CD14-positive monocyte (primary cell): ENCODE data around the gene SSR3. TPM values are rescaled to one million over a fixed set of nuclear protein-coding genes. Genes with fewer than 3 reads are reported as not detected.

Experiments used
- DNase-seq, 3 donors: peaks; one replicate each; pipeline ENCODE4 v3.0.0-alpha.2; 2011 to 2022
- H2AFZ ChIP-seq: 2 replicates; pipeline ENCODE4 v1.6.0; 2012; ENCODE audit warnings: mild to moderate bottlenecking, low read depth, low read length, inconsistent platforms; ENCODE audit not compliant: insufficient read depth, poor library complexity, severe bottlenecking
- H3K27ac ChIP-seq, 2 donors: 1 replicate in 1 of 2; 2 replicates in 1 of 2; pipeline ENCODE4 v1.5.1; 2012 to 2013; ENCODE audit warnings: low read length in 2 of 2, control low read depth in 1 of 2, inconsistent platforms in 1 of 2, low read depth in 1 of 2, mild to moderate bottlenecking in 1 of 2
- H3K27me3 ChIP-seq, 2 donors: one replicate each; pipeline versions ENCODE4 v1.6.0 to v1.6.1; 2011 to 2013; ENCODE audit warnings: low read length in 2 of 2; ENCODE audit not compliant: control insufficient read depth in 2 of 2, insufficient read depth in 2 of 2
- H3K36me3 ChIP-seq, 2 donors: replicated peaks in 1 of 2; 1 replicate in 1 of 2; 2 replicates in 1 of 2; pipeline versions ENCODE4 v1.5.1 to v1.6.1; 2012 to 2013; ENCODE audit warnings: low read length in 2 of 2, control low read depth in 1 of 2, inconsistent platforms in 1 of 2, mild to moderate bottlenecking in 1 of 2; ENCODE audit not compliant: insufficient read depth in 2 of 2, control insufficient read depth in 1 of 2
- H3K4me1 ChIP-seq, 2 donors: 1 replicate in 1 of 2; 2 replicates in 1 of 2; pipeline versions ENCODE4 v1.5.1 to v1.6.1; 2012 to 2013; ENCODE audit warnings: low read length in 2 of 2, control low read depth in 1 of 2, inconsistent platforms in 1 of 2, mild to moderate bottlenecking in 1 of 2, moderate library complexity in 1 of 2; ENCODE audit not compliant: insufficient read depth in 2 of 2, control insufficient read depth in 1 of 2
- H3K4me2 ChIP-seq: replicated peaks from 2 replicates; pipeline ENCODE3; 2012; ENCODE audit warnings: low read length, moderate library complexity, mild to moderate bottlenecking; ENCODE audit not compliant: poor library complexity, severe bottlenecking; ENCODE audit errors: extremely low read depth
- H3K4me3 ChIP-seq, 3 experiments: fragments of 200-600 bp in 1 of 3; sonication (generic) in 1 of 3; replicated peaks in 1 of 3; 1 replicate in 2 of 3; 2 replicates in 1 of 3; pipeline ENCODE4 v1.5.1; 2011 to 2013; ENCODE audit warnings: low read length in 3 of 3, mild to moderate bottlenecking in 3 of 3, control low read depth in 2 of 3, low read depth in 2 of 3, inconsistent platforms in 1 of 3, moderate library complexity in 1 of 3
- H3K79me2 ChIP-seq: 2 replicates; pipeline ENCODE4 v1.6.0; 2012; ENCODE audit warnings: mild to moderate bottlenecking, control low read depth, inconsistent platforms, low read length, moderate library complexity; ENCODE audit not compliant: insufficient read depth
- H3K9ac ChIP-seq: 2 replicates; pipeline ENCODE4 v1.6.0; 2017; ENCODE audit warnings: low read length, mild to moderate bottlenecking; ENCODE audit not compliant: insufficient read depth, poor library complexity, severe bottlenecking
- H3K9me3 ChIP-seq, 2 donors: replicated peaks in 1 of 2; 1 replicate in 1 of 2; 2 replicates in 1 of 2; pipeline versions ENCODE4 v1.5.1 to v1.6.1; 2012 to 2013; ENCODE audit warnings: low read length in 2 of 2, control low read depth in 1 of 2; ENCODE audit not compliant: control insufficient read depth in 1 of 2, insufficient read depth in 1 of 2
- H4K20me1 ChIP-seq: 2 replicates; pipeline ENCODE4 v1.6.0; 2012; ENCODE audit warnings: mild to moderate bottlenecking, low read length, control low read depth, moderate library complexity; ENCODE audit not compliant: insufficient read depth
- H3K27ac Mint-ChIP-seq, 7 donors: one replicate each; pipeline ENCODE4 v1.8.0; 2020; ENCODE audit warnings: mild to moderate bottlenecking in 7 of 7, mixed read lengths in 7 of 7, moderate library complexity in 6 of 7, inconsistent platforms in 2 of 7
- H3K27me3 Mint-ChIP-seq, 3 donors: one replicate each; pipeline ENCODE4 v1.8.0; 2021 to 2022; ENCODE audit warnings: low read depth in 3 of 3, mild to moderate bottlenecking in 3 of 3, mixed read lengths in 3 of 3, moderate library complexity in 3 of 3, inconsistent platforms in 1 of 3
- H3K36me3 Mint-ChIP-seq, 2 donors: one replicate each; pipeline ENCODE4 v1.8.0; 2020; ENCODE audit warnings: mixed read lengths in 2 of 2, inconsistent platforms in 1 of 2, mild to moderate bottlenecking in 1 of 2
- H3K4me1 Mint-ChIP-seq: one replicate; pipeline ENCODE4 v1.8.0; 2020; ENCODE audit warnings: mild to moderate bottlenecking, mixed read lengths
- H3K4me3 Mint-ChIP-seq, 2 donors: one replicate each; pipeline ENCODE4 v1.8.0; 2020; ENCODE audit warnings: mild to moderate bottlenecking in 2 of 2, mixed read lengths in 2 of 2, moderate library complexity in 1 of 2
- H3K9me3 Mint-ChIP-seq, 7 donors: one replicate each; pipeline ENCODE4 v1.8.0; 2020 to 2022; ENCODE audit warnings: mixed read lengths in 7 of 7, mild to moderate bottlenecking in 6 of 7, moderate library complexity in 6 of 7, inconsistent platforms in 2 of 7
- CTCF ChIP-seq: fragments of 200-600 bp; IDR thresholded peaks from one replicate; pipeline ENCODE4 v1.8.0; 2022; ENCODE audit warnings: antibody characterized with exemption, mild to moderate bottlenecking
- WGBS: methylation state at CpG from one replicate; pipeline ENCODE4 v1.1.5; 2013; ENCODE audit warnings: missing lambda C conversion rate; ENCODE audit not compliant: insufficient coverage; 5-methylcytosine and 5-hydroxymethylcytosine counted together
- intact Hi-C, 2 donors: fragments of 100-400 bp; cut with micrococcal nuclease; formaldehyde crosslinking; loops; one replicate each; pipeline versions ENCODE4 v1.15.0 to v1.15.1; 2023
- polyA minus RNA-seq: library from RNA; depleted of rRNA, polyadenylated mRNA; stranded (reverse); fragments of >200 nt; gene quantifications from 2 replicates; pipeline ENCODE4 v1.2.3, GENCODE V29; 2012
- polyA plus RNA-seq, 3 donors: library from polyadenylated mRNA; depleted of rRNA in 1 of 3; unstranded in 2 of 3; stranded (reverse) in 1 of 3; fragments of 300-500 nt in 2 of 3; fragments of >200 nt in 1 of 3; fragmentation: Illumina TruSeq in 2 of 3; gene quantifications; 1 replicate in 2 of 3; 2 replicates in 1 of 3; pipeline ENCODE4 v1.2.3, GENCODE V29; 2012 to 2021
- total RNA-seq, 12 experiments: library from RNA in 1 of 12; stranded (reverse) in 1 of 12; fragments of 120-200 nt in 1 of 12; gene quantifications; one replicate each; pipeline ENCODE4 v1.2.4 and lab custom pipeline; 2013 to 2026; ENCODE audit warnings: mixed read lengths in 6 of 12, inconsistent platforms in 1 of 12

SSR3 gene
- 135 TPM for total RNA-seq (2013)
- polyA plus RNA-seq (100 to 1,000 TPM in 2 of 3 donors, 10 to 100 TPM in 1; 46.6 to 243 (median 230) TPM), polyA minus RNA-seq (39.9 and 51.0 TPM in 2 replicates), total RNA-seq (lab: John Stamatoyannopoulos, UW) (70.6 to 304 (median 195) reads per million in 11 experiments)

DNA sequence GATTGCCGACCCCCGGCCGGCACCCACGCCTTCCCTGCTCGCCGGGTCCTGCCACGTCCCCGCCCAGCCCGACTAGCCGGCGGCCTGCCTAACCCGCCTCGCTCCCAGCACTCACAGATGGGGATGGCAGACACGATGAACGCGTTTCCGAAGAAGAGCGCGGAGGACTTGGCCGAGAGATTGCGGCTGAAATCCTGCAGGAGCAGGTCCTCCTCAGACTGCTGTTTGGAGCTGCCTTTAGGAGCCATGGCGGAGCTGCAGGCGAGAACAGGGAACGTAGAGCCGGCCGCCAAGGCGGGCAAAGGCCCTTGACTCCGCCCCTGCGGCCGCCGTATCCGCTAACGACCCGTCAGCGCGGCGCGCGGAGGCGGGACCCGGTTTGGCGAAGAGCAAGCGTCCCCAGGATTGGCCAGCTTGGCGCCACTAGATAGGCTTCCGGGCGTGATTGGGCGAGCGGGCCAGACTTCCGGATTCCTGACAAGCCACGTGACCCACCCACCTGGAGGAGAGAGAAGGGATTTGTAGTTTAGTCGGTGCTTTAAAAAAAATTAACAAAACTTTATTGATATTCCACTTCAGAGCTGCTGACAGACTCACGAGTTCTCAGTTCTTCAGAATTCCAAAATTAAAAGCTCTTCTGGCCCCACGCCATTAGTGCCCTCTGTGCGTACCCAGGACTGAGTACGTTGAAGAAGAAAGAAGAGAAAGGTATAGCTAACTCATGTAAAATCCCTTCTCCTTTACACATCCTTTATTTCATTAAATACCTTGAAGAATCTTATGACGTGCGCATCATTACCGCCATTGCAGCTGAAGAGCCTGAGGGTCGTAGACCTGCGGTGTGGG, at the start of gene SSR3:
SSR3 (minus strand) TSS at position 276 of the 846 bp plus-strand sequence; CDS start at position 248, 28 bp downstream.
- peaks cover 0 to 2% (median 0%) of the 10 kb centered on the region in 7 donors for H3K9me3 Mint-ChIP-seq
- peaks cover 0 to 3% (median 2%) of the 10 kb centered on the region in 3 donors for H3K27me3 Mint-ChIP-seq
- H3K27ac Mint-ChIP-seq = peak within 1 kb of the TSS; percentile 88 to 96 (median 94)
- peaks cover 20 to 30% of the 10 kb centered on the region in 2 donors for H3K36me3 ChIP-seq
- H3K9ac ChIP-seq = peak within 1 kb of the TSS; percentile 85
- no peaks in the 10 kb centered on the region for H3K9me3 ChIP-seq
- H3K36me3 Mint-ChIP-seq = peaks cover 27 to 30% of the 10 kb centered on the region in 2 donors
- H3K4me1 Mint-ChIP-seq = peaks cover 36% of the 10 kb centered on the region
- intact Hi-C loops = loop anchor here (5.0 to 10.0 kb wide), 6 partner anchors 50 to 590 kb away; partner anchors contain the start of gene TIPARP (in 2 of the 2)
- H3K79me2 ChIP-seq = peaks cover 49% of the 10 kb centered on the region
- peak within 1 kb of the TSS; percentile 90 for H2AFZ ChIP-seq
- under 1% methylated on average over 44 of the region's 60 CpGs for WGBS
- peak within 1 kb of the TSS; percentile 88 for H3K4me2 ChIP-seq
- peak; percentile 97 to 99 (median 98) for DNase-seq
- H3K4me3 ChIP-seq = peak within 1 kb of the TSS; percentile 71 to 92 (median 72)
- peak; percentile 20 for TF ChIP-seq CTCF
- H3K27ac ChIP-seq = peak within 1 kb of the TSS; percentile 28 to 93
- H3K27me3 ChIP-seq = no peaks in the 10 kb centered on the region
- peak within 1 kb of the TSS; percentile 96 to 98 for H3K4me3 Mint-ChIP-seq
- H3K4me1 ChIP-seq = peaks cover 18 to 28% of the 10 kb centered on the region in 2 donors
- H4K20me1 ChIP-seq = peaks cover 38% of the 10 kb centered on the region

DNA sequence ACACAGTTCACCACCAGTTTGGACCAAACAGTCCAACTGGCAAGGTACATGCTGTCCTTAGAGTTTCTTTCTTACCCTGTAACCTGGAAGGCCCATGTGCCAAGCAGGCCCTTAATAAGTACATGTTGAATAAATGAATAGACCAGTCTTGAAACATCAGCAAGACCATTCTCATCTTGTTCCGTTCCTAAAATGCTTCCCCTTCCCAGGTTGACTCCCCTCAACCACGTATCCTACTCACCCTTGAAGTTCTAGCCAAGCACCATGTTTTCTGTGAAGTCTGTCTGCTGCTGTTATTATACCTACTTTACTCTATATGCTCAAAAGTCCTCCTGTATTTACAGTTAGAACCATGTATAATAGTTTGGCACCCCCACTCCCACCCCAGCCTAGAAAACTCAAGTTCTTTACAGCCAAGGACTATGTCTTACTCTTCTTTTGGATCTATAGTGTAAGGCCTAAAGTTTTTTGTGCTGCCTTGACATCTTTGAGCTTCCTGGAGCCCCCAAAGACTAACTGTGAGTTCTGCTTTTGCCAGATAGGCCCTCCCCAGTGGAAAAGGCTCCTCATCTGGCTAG, 49.2 kb upstream of the SSR3 start:
- H3K27me3 ChIP-seq = no peaks in the 10 kb centered on the region
- intact Hi-C loops = loop anchor here (10.0 kb wide), 2 partner anchors 49 to 61 kb away; partner anchors contain the start of gene SSR3 (in 2 of the 2)
- H4K20me1 ChIP-seq = no peaks in the 10 kb centered on the region
- no peak overlapping the region for H2AFZ ChIP-seq
- H3K4me3 ChIP-seq = no peak overlapping the region
- TF ChIP-seq CTCF = no peak
- Mint-ChIP-seq H3K27ac (no peak overlapping the region), H3K27me3 (peaks cover 0 to 2% (median 0%) of the 10 kb centered on the region in 3 donors), H3K9me3 (peaks cover 0 to 3% (median 0%) of the 10 kb centered on the region in 7 donors), H3K36me3 (no peaks in the 10 kb centered on the region), H3K4me1 (peaks cover 30% of the 10 kb centered on the region), H3K4me3 (no peak overlapping the region)
- no peaks in the 10 kb centered on the region for H3K9me3 ChIP-seq
- peaks cover 18 to 23% of the 10 kb centered on the region in 2 donors for H3K4me1 ChIP-seq
- H3K79me2 ChIP-seq = no peaks in the 10 kb centered on the region
- no peak overlapping the region for H3K4me2 ChIP-seq
- H3K36me3 ChIP-seq = no peaks in the 10 kb centered on the region
- H3K9ac ChIP-seq = no peak overlapping the region
- 94% methylated on average over 2 of the region's 2 CpGs for whole genome bisulfite sequencing
- no peak for DNase-seq
- H3K27ac ChIP-seq = no peak overlapping the region
